ENCODE results near the gene COL4A2.
A peak's percentile ranks its signal among the peaks of the same experiment; 100 is the strongest.
"Not testable (repeated sequence)": the region's sequence is repeated elsewhere in the genome, so short reads cannot be mapped to it uniquely, and the experiment has no call there.

COL4A2 gene

GRCh38 chr13:110449219-110450015 lies 142.3 kb downstream of the COL4A2 start:
- DNase-seq (ENCODE audit: low read depth) = no peak
- H3K4me3 ChIP-seq (ENCODE audit: low read length) = no peak overlapping the region
- TF ChIP-seq CTCF (conservative IDR thresholded peaks at IDR 0.05; ENCODE audit: low read length) = no peak

- no peak for TF ChIP-seq CTCF (conservative IDR thresholded peaks at IDR 0.05; ENCODE audit: low read length)
- DNase-seq (ENCODE audit: low read depth) = no peak
- H3K4me3 ChIP-seq (ENCODE audit: low read length) = no peak overlapping the region
Measured at GRCh38 chr13:110450016-110450900, 143.2 kb downstream of the COL4A2 start.

GRCh38 chr13:110450941-110451730 lies 144.1 kb downstream of the COL4A2 start:
- DNase-seq (ENCODE audit: low read depth) = no peak
- no peak overlapping the region for H3K4me3 ChIP-seq (ENCODE audit: low read length)
- TF ChIP-seq CTCF (conservative IDR thresholded peaks at IDR 0.05; ENCODE audit: low read length) = no peak

GRCh38 chr13:110453091-110453490 lies 146.0 kb downstream of the COL4A2 start:
- DNase-seq (ENCODE audit: low read depth); H3K4me3 ChIP-seq (ENCODE audit: low read length): not testable (repeated sequence)

GRCh38 chr13:110453797-110454196 lies 146.7 kb downstream of the COL4A2 start:
- DNase-seq (ENCODE audit: low read depth) = peak; percentile 28
- no peak for TF ChIP-seq CTCF (conservative IDR thresholded peaks at IDR 0.05; ENCODE audit: low read length)
- no peak overlapping the region for H3K4me3 ChIP-seq (ENCODE audit: low read length)

GRCh38 chr13:110454227-110454859 lies 147.3 kb downstream of the COL4A2 start:
- TF ChIP-seq CTCF (conservative IDR thresholded peaks at IDR 0.05; ENCODE audit: low read length) = no peak
- H3K4me3 ChIP-seq (ENCODE audit: low read length) = no peak overlapping the region
- no peak for DNase-seq (ENCODE audit: low read depth)

- DNase-seq (ENCODE audit: low read depth) = no peak
- H3K4me3 ChIP-seq (ENCODE audit: low read length) = no peak overlapping the region
- TF ChIP-seq CTCF (conservative IDR thresholded peaks at IDR 0.05; ENCODE audit: low read length) = no peak
Measured at GRCh38 chr13:110454956-110455355, 147.9 kb downstream of the COL4A2 start.

Measured in AG10803 (cell line).